ENCODE results near the gene PDE4B.

DNA sequence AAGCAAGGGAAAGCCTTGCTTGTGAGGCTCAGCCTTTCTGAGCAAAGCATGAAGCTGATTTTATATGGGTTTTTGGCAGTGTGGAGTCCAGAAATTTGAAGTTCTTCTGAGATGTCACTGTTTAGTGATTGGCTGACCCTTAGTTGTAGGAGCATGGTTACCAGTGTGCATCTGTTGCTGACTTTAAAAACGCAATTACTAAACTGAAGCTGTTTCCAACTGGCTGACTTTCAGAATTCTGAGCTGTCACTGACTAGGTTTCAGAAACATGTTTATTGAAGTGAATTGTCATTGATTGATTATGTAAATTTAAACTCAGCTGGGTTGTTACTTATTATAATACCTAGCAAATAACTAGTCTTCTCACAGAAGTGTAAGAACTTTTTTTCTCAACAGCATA, 89.4 kb downstream of the PDE4B start:
- TF ChIP-seq, protein P1, sequence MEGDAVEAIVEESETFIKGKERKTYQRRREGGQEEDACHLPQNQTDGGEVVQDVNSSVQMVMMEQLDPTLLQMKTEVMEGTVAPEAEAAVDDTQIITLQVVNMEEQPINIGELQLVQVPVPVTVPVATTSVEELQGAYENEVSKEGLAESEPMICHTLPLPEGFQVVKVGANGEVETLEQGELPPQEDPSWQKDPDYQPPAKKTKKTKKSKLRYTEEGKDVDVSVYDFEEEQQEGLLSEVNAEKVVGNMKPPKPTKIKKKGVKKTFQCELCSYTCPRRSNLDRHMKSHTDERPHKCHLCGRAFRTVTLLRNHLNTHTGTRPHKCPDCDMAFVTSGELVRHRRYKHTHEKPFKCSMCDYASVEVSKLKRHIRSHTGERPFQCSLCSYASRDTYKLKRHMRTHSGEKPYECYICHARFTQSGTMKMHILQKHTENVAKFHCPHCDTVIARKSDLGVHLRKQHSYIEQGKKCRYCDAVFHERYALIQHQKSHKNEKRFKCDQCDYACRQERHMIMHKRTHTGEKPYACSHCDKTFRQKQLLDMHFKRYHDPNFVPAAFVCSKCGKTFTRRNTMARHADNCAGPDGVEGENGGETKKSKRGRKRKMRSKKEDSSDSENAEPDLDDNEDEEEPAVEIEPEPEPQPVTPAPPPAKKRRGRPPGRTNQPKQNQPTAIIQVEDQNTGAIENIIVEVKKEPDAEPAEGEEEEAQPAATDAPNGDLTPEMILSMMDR (IDR thresholded peaks at IDR 0.05): no peak
- TF ChIP-seq EP300 (IDR thresholded peaks at IDR 0.05): no peak
